ENCODE measurements around the gene KHNYN.

Gene KHNYN

GRCh38 chr14:24401810-24402702 is 27.7 kb upstream of the KHNYN start:
- DNase-seq, result no peak

GRCh38 chr14:24403294-24403998 is 26.3 kb upstream of the KHNYN start:
- peak; percentile 33 for DNase-seq

DNA sequence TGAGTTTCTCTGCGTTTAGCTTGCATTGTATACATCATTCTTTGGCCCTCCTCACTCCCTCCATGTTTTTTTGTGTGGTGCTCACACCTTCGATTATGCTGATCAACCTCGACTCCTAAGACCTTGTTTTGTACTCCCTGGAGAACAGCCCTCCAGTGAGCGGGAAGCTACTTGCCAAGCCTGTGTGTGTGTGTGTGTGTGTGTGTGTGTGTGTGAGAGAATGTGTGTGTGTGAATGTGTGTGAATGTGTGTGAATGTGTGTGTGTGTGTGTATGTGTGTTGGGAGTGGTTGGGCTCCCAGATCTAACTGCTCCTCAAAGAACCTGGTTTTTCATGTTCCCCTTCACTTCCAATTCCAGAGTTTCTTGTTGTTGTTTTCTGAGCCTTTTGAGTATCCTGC is 24.9 kb upstream of the KHNYN start:
- DNase-seq, result no peak

DNA sequence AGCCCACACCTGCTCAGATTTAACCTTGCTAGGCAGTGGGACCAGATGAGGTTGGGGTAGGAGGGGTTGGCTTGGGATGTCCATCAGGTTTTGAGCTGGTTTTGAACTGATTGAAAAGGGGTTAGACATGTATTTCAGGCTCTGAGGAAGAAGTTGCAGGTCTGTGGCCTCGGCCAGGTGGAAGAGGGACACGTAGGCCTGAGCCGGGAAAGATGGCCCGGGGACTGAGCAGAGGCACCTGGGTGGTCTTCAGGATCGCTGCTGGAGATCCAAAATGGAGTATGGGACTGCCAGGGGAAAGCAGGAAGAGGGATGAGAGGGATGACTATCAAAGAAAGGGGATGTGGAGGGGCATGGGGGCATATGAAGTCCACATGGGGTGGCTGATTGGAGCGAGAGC is 23.3 kb upstream of the KHNYN start:
- DNase-seq, result no peak

DNA sequence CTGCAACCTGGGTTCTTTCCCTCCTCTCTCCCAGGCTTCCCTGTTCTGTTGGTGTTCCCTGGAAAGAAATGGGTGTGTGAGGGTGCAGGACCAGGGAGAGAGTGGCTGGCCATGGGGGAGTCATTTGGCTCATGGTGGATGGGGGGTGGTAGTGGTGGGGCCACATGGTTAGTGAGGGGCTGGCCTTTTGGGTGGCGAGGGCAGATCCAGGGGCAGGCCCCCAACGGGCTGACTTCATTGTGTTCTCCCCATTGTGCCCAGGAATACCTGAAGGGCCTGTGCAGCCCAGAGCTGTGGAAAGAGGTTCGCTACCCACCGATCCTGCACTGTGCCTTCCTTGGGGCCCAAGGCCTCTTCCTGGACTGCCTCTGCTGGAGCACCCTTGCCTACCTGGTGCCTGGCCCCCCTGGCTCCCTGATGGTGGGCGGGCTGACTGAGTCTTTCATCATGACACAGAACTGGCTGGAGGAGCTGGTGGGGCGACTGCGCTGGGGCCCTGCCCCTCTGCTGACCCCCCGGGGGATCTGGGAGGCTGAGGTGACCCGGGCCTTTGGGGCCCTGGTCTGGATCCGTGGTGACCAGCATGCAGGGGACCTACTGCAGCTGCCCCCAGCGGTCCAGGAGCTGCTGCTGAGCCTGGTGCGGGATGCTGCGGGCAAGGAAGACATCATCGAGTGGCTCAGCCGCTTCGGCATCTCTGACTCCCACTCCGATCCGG is 22.0 kb upstream of the KHNYN start:
- DNase-seq, result no peak

DNA sequence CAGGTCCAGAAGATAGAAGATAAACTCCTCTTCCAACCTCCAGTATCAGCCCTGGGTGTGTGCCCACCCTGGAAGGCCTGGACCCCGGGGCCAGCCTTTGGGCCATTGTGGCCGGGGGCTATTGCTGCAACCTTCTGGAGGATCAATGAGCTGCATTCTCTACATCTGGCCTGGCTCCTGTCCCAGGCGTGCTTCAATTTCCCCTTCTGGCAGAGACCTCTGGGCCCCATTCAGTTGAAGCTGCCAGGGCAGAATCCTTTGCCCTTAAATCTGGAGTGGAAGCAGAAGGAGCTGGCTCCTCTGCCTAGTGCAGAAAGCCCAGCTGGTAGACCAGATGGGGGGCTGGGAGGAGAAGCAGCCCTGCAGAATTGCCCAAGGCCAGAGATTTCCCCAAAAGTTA is 21.0 kb upstream of the KHNYN start:
- DNase-seq, result no peak

DNA sequence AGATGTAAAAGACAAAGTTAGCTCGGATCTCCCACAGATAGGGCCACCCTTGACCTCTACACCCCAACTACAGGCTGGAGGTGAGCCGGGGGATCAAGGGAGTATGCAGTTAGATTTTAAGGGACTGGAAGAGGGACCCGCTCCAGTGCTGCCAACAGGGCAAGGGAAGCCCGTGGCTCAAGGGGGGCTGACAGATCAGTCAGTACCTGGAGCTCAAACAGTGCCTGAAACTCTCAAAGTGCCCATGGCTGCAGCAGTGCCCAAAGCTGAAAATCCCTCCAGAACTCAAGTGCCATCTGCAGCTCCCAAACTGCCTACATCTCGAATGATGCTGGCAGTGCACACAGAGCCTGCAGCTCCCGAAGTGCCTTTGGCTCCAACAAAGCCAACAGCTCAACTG is 20.6 kb upstream of the KHNYN start:
- DNase-seq, result no peak

DNA sequence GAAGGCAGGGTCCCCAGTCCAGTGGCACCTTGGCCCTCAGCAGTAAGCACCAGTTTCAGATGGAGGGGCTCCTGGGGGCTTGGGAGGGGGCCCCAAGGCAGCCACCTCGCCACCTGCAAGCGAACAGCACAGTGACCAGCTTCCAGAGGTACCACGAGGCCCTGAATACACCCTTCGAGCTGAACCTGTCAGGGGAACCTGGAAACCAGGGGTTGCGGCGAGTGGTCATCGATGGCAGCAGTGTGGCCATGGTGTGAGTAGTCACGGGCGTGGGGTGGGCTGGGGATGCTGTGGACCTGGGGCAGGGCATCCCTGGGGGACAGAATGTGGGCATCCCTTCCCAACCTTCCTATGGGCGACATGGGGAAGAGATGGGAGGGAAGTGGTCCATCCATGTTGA is 19.8 kb upstream of the KHNYN start:
- DNase-seq, result no peak

GRCh38 chr14:24411443-24412389 is 18.0 kb upstream of the KHNYN start:
- peak; percentile 53 for DNase-seq

DNA sequence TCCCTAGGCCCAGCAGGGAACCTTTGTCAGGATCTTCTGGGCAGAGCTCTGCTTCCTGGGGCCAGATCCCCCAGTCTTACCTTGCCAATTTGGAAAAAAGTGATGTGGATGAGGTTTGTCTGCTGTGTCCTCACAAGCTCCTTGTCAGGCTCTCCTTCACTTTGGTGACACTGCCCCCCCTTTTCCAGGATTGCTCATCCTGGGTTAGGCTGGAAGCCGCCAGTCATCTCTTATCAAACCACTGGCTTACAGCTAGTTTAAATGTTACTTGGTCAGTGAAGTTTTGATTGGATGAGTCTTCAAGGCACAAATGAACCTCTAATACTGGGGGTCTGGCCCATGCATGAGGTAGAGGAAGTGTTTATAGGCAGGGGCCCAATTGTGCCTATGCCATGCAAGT is 15.7 kb upstream of the KHNYN start:
- no peak for DNase-seq

DNA sequence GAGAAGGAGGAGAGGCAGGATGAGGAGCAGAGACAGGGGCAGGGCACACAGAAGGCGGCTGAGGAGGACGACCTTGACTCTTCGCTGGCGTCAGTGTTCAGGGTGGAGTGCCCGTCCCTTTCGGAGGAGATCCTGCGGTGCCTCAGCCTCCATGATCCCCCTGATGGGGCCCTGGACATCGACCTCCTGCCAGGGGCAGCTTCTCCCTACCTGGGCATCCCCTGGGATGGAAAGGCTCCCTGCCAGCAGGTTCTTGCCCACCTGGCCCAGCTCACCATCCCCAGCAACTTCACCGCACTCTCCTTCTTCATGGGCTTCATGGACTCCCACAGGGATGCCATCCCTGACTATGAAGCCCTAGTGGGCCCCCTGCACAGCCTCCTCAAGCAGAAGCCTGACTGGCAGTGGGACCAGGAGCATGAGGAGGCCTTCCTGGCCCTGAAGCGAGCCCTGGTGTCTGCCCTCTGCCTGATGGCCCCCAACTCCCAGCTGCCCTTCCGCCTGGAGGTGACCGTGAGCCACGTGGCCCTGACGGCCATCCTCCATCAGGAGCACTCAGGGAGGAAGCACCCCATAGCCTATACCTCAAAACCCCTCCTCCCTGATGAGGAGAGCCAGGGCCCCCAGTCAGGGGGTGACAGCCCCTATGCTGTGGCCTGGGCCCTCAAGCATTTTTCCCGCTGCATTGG is 14.9 kb upstream of the KHNYN start:
- DNase-seq, result no peak

- no peak for DNase-seq
Observed at GRCh38 chr14:24415421-24416253, 14.1 kb upstream of the KHNYN start.

DNA sequence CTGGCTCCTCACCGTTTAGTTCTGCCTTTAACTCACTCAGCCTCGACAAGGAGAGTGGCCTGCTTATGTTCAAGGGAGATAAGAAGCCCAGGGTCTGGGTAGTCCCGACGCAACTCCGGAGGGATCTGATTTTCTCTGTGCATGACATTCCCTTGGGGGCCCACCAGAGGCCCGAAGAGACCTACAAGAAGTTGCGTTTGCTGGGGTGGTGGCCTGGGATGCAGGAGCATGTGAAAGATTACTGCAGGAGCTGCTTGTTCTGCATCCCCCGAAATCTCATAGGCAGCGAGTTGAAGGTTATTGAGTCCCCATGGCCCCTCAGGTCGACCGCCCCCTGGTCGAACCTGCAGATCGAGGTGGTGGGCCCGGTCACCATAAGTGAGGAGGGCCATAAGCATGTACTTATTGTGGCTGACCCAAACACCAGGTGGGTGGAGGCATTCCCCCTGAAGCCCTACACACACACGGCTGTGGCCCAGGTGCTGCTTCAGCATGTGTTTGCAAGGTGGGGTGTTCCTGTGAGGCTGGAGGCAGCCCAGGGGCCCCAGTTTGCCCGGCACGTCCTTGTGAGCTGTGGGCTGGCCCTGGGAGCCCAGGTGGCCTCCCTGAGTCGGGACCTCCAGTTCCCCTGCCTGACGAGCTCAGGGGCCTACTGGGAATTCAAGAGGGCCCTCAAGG is 13.4 kb upstream of the KHNYN start:
- no peak for DNase-seq

- DNase-seq, result no peak
Observed at GRCh38 chr14:24416932-24417619, 12.7 kb upstream of the KHNYN start.

- DNase-seq, result no peak
Observed at GRCh38 chr14:24417832-24418491, 11.8 kb upstream of the KHNYN start.

DNA sequence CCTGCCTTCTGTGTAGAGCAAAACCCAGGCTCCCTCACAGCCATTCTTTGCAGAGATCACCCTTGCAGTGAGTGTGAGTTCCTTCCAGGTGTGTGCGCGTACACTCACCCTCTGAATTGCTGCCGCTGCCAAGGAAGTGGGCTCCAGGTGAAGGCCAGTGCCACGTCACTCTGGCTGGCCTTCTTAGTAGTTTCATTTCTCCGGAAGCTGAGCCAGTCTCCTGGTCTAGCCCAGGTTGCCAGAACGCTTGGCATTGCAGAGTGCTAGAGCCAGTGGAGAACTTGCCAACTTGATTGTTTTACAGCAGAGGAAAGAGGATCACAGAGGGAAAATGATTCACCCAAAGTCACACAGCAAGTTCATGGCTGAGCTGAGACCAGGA is 11.3 kb upstream of the KHNYN start:
- DNase-seq, result no peak

GRCh38 chr14:24422261-24422660 is 7.5 kb upstream of the KHNYN start:
- DNase-seq, result no peak

DNA sequence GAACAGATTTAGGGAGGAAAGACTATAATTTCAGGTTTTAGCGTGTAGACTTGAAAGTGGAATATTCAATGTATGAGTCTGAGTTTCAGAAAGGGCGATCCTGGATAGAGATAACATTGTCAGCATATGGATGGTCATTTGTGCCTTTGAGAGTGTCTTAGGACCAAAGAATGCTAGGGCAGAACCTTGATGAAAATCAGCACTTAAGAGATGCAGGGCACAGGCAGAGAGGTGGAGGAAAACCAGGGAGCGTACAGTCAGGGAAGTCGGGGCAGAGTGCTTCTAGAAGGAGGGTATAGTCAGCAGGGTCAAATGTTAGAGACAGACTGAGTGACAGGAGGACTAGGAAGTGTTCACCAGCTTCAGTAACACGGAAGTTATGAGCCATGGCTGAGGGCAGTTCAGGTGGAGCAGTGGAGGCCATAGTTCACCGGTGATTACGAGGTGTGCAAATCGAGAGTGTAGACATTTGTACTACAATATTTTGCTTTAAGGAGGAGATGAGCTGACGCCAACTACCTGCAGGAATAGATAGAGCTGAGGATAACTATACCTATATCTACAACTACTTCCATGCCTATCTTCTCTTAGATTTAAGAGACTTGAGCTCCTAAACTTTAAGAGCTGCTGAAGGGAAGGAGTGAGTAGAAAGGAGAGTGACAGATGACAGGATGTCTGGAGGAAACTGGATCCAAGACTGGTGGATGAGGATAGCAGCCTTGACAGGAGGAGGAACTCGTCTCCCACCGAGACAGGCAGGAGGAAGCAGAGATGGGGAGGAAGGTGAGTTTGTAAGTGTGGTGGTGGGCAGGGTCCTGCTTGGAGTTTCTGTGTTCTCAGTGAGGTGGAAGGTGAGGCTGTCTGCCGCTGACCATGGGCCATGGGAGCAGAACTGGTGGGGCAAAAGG is 6.8 kb upstream of the KHNYN start:
- DNase-seq, result no peak

Data from fibroblast of skin of abdomen (primary cell).